SU-DHL-6 (cell line): ENCODE data around the gene PEAK3.

Experiments used
- EZH2phosphoT487 ChIP-seq: fragments of 200-600 bp; sonication (generic), shearing (Covaris generic); conservative IDR thresholded peaks from 2 replicates; pipeline ENCODE4 v1.6.1; 2018; ENCODE audit warnings: mild to moderate bottlenecking, antibody characterized with exemption, low read length, moderate library complexity, mixed read lengths
- TF ChIP-seq, protein P1 (sequence below): fragments of 200-600 bp; sonication (generic); IDR thresholded peaks from one replicate; pipeline ENCODE4 v1.5.1; 2017; ENCODE audit warnings: antibody characterized with exemption, mild to moderate bottlenecking, low read length, moderate library complexity; ENCODE audit not compliant: insufficient read depth, poor library complexity, severe bottlenecking

GRCh38 chr19:2233601-2234280, 48.2 kb downstream of the PEAK3 start:
- TF ChIP-seq, protein P1, sequence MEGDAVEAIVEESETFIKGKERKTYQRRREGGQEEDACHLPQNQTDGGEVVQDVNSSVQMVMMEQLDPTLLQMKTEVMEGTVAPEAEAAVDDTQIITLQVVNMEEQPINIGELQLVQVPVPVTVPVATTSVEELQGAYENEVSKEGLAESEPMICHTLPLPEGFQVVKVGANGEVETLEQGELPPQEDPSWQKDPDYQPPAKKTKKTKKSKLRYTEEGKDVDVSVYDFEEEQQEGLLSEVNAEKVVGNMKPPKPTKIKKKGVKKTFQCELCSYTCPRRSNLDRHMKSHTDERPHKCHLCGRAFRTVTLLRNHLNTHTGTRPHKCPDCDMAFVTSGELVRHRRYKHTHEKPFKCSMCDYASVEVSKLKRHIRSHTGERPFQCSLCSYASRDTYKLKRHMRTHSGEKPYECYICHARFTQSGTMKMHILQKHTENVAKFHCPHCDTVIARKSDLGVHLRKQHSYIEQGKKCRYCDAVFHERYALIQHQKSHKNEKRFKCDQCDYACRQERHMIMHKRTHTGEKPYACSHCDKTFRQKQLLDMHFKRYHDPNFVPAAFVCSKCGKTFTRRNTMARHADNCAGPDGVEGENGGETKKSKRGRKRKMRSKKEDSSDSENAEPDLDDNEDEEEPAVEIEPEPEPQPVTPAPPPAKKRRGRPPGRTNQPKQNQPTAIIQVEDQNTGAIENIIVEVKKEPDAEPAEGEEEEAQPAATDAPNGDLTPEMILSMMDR = no peak
- no peak for TF ChIP-seq EZH2phosphoT487
